HG03354 (cell line): Measurements from ENCODE around the gene GAPDH.
"Not testable (repeated sequence)": the region's sequence is repeated elsewhere in the genome, so short reads cannot be mapped to it uniquely, and the experiment has no call there.

Experiments
- ATAC-seq: cut with Tn5 transposase; IDR thresholded peaks from one replicate; pipeline ENCODE4 v1.9.1; 2021; ENCODE audit warnings: mild to moderate bottlenecking; ENCODE audit not compliant: unreplicated experiment, poor library complexity, severe bottlenecking

The GAPDH gene

DNA sequence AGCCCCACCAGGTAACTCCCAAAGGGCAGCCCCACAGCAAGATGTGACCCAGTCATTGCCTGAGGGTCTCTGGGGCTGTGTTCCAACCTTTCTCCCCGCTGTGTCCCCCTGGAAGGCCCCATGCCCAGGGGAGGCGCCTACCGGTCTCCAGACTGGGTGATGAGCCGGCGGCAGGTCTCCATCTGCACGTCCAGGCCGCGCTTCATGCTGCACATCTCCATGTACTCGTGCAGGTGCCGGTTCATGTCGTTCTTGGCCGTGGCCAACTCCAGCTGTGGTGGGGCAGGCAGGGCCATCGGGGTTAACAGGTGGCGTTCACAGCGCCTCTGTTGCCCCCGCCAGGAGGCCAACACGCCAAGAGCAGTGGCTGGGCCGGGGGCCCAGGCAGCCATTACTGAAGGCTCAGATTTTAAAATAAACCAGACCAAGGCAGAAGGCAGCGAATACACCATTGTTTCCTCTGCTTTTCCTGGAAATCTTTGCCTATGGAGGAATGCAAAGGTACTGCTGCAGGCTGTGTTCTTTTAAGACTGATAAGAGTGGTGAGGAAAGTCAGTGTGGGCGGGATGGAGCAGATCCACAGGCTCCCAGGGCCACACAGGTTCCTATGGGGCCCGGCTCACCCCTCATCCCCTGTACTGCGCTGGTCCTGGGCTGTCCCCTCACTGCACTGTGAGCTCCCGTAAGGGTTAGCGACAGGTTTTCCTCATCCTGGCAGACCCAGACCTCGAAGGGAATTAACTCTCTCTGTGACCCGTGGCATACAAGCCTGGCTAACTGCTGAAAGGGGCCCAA lies 7.3 kb downstream of the GAPDH start:
- no peak for ATAC-seq

DNA sequence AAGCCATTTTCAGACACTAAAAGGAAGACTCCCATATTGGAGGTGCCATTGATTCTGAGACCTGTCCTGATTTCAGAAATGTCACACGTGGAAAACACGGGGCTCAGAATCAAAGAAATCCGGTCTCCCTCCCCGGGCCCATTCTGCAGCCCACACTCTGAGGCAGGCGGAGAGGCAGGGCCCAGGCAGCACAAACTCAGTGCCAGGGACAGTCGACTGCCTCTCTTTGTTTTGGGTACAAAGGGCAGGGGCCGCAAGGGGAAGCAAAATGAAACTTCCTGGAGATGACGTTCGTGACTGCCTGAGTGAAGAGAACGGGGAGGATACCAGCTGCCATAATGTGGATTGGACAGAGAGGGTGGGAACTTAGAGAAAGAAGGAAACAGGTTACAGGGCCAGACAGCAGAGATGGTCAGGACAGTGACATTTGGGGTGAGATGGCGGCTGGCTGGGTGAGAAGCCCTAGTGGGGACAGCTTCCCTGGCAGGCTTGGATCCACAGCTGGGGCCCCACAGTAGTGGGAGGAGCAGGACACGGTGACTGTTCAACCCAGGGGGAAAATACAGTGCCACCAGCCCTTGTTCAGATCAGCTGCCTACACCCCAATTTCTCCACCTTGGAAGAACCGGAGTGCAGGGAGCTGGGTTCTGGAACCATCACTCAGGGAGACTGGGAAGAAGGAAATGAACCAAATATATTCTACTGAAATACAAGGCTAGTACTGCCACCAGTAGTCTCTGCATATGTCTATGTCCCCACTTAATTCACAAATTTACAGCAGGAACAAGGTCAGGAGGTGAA lies 8.1 kb downstream of the GAPDH start:
- ATAC-seq: no peak

DNA sequence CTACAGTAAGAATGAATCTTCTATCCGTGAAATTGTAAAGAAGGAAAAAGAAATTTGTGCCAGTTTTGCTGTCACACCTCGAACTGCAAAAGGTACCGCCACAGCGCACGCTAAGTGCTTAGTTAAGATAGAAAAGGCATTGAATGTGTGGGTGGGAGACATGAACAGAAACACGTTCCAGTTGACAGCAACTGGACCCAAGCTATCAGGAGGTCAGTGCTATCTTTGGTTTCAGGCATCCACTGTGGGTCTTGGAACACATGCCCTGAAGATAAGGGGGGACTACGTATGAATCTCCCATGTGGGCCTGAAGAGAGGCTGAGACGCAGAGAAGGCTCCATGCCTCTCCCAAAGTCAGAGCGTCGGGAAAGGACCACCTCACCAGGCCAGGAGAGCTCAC lies 11.7 kb downstream of the GAPDH start:
- no peak for ATAC-seq

DNA sequence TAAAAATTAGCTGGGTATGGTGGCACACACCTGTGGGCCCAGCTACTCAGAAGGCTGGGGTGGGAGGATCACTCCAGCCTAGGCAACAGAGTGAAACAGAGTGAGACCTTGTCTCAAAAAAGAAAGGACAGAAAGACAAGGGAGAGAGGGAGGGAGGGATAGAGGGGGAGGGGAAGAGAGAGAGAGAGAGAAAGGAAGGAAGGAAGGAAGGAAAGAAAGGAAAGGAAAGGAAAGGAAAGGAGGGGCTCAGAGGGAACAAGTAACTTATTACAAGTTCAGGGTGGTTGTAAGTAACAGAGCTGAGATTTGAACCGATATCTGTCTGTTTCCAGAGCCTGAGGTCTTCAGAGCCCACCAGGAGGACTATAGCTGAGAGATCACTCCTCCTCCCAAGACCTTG lies 13.2 kb downstream of the GAPDH start:
- ATAC-seq: no peak

DNA sequence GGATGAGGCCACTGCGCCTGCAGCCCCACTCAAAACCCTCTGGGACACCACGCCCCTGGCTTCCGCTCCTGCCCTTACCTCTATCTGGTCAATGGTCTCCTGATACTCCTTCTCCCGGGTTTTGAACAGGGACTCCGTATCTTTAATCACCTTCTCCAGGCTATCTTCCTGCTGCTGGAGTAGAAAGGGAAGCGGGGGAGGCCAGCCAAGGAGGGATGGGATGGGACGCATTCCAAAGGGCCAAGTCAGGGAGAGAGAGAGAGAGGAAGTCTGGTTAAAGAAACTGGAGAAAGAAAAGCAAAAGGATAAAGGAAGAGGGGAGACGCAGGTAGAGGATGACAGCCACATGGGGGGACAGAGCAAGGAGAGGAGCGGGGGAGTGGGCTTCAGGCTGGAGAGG lies 13.7 kb downstream of the GAPDH start:
- no peak for ATAC-seq

DNA sequence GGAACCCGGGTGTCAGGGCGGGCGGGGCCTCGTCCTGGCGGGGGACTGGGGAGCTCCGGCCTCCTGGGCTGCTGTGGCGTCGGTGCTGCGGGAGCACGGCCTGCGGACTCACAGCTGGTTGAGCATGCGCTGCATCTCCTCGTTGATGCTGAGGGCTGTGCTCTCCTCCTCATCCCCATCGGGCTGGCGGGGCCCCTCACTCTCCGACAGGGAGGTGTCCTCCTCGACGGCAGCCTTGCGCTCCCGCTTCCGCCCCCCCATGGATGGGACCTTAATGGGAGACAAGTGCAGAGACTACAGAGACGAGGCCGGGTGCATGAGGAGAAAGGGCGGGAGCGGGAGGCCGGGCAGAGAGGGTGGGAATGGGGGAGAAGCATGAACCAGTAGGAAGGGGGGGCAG lies 14.2 kb downstream of the GAPDH start:
- no peak for ATAC-seq

DNA sequence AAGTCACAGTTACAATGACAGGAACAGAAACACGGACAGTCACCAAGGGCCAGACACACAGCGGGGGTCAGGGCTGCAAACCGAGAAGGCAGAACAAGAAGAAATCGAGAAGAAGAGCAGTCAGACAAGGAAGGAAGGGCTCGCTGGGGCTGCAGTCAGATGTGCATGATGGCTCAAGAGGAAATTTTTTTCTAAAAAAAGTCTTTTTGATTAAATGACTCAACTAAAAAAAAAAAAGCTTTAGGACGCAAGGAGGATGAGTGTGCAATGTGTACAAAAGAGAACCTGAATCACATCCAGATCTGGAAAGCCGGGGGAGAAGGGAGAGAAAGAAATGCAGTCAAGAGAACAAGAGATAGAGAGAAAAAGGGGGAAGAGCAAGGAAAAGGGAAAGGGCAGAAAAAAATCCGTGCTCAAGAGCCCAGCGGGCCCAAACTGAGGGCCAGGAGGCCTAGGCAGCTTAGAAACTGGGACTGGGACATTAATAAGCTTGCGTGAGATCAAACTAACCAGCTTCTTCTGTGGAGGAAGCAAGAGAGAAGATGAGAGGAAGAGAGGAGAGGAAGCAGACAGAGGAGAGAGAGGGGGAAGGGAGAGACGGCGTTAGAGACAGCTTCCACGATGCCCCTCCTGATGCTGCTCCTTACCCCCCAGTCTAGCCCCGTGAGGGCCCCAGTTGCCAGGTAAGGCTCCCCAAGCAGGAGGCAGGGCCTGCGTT lies 14.8 kb downstream of the GAPDH start:
- ATAC-seq: no peak

DNA sequence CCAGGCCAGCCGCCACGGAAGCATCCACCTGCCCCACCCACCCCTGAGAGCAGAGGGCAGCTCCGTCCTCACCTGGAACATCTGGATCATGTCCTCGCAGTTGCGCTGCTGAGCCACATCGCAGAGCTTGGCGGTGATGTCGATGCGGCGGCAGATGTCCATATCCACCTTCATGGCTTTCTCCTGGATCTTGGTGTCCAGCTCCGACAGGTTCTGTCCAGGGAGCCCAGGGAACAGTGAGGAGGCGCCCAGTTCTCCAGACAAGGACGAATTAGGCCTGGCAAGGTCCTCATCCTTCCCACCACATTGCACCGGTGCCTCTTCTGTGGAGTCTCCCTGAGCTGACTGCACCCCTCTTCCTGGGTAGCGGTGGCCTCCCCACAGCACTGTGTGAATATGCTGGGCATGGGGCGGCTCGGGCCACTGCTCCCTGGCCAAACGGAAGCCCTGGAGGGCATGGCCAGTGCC lies 15.4 kb downstream of the GAPDH start:
- ATAC-seq: no peak

DNA sequence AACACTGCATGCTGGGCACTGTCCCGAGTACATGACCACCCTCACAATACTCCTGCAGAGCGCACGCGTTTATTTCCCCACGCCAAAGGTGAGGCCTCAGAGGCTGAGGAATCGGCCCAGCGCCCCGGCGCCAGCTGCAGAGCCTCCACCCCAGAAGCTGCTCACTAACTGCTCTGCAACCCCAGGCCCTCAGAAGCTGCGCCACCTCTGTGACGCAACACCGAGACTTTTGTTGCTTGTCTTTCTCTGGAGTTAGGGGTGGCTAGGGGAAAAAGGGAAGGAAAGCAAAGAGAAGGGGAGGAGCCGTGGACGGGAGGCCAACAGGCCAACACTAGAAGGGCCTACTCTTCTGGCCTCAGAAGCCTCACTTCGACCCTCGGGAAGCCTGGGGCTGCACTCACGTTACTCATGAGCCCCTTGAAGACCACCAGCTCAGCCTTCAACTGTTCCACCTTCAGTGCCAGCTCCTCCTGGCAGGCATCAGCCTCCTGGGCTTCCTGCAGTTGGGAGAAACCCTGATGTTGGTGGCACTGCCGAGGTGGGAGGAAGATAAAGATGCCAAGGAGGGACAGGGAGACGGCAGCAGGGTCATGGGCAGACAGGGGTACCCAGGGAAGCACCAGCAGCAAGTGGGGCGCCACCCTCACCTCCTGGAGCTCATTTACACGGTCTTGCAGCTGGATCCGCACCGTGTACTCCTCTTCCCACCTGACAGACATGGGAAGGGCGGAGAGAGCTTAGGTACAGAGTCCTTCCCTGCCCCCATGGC lies 16.2 kb downstream of the GAPDH start:
- ATAC-seq: no peak

DNA sequence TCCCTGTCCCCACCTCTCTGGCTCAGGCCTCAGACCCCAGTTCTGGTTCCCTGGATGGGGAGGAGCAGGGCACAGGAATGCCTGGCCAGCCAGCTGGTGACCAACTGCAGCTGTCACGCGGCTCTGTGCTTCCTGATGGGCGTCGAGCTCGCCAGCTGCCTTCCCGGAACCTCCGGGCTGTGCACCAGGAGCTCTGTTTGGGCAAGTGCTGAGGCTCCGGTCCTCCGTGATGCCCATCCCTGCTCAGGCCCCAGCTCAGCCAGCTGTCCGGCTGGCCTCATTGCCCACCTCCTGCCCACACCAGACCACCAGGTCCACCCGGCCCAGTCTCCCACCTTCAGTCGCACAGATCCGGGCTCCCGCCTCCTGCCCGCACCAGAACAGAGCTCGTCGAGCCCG lies 16.7 kb downstream of the GAPDH start:
- ATAC-seq: no peak

DNA sequence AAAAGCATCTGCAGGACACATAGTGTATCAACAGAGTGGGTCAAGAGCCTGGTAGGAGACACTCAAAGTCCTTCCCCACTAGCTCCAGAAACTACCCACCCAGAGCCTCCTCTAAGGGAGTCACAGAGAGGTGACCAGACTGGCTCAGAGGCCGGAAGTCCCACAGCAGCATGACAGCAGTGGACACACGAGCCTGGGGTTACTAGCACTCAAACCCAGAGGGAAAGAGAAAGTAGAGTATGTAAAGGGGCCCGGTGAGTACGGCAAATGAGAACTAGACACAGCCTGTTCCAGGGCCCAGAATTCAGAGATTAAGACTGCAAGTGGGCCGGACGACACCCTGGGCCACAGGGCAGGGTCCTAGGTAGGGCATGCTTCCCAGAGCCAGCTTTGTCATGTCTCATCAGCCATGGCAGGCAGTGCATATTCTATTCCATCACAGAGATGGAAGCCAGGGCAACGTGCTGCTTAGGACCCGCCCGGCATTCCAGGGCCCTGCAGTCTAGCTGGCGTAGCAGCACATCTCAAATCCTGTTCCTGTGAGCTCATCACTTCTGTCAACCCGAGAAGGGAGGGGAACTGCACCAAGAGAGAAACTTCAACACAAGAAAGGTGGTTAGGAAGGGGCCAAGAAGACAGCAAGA lies 17.3 kb downstream of the GAPDH start:
- no peak for ATAC-seq

DNA sequence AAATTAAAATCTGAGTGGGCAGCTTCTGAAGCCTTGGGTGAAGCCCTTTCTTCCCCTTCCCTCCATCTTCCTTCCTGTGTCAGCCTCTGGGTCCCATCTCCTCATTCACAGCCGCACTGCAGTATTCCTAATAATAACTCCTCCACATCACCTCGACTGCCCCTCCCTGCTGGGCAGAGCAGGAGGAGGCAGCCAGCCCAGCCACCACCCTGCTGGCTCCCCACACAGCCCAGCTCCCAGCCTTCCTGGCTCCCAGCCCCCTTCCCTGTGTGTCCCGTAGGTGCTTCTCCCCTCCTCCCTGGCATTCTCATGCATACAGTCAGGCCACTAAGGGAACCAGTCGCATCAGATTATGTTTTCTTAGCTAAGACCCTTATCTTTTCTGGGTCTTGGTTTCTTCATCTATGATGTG lies 17.8 kb downstream of the GAPDH start:
- ATAC-seq: no peak

DNA sequence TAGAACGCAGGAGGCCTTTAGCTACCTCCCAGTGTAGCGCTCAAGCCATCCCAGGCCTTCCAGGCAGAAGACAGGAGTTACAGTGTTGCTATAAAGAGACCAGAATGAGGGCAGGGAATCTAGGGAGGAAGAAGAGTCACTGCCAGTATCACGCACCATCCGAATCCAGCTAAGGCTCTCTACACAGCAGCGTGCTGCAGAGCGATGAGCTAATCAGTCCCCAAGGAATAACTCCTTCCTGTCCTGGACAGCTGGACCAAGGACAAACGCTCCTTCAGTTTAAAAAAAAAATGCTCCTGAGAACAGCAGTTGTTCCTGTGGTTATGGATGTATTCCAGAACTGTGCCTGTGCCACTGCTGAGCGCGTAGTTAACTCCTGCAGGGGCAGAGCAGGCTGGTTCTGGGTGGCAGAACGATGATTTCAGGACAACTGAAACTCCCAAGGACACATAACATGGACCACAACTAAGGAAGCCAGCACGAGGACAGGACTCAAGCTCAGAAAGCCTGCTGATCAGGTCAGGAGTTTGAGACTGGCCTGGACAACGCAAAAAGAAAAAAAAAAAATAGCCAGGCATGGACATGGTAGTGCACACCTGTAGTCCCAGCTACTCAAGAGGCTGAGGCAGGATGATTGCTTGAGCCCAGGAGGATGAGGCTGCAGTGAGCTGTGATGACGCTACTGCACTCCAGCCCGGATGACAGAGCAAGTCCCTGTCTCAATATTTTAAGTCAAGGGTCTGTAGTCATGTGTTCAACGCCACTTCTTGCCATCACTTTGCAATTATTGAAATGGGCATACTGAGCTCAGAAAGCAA lies 18.9 kb downstream of the GAPDH start:
- no peak for ATAC-seq

DNA sequence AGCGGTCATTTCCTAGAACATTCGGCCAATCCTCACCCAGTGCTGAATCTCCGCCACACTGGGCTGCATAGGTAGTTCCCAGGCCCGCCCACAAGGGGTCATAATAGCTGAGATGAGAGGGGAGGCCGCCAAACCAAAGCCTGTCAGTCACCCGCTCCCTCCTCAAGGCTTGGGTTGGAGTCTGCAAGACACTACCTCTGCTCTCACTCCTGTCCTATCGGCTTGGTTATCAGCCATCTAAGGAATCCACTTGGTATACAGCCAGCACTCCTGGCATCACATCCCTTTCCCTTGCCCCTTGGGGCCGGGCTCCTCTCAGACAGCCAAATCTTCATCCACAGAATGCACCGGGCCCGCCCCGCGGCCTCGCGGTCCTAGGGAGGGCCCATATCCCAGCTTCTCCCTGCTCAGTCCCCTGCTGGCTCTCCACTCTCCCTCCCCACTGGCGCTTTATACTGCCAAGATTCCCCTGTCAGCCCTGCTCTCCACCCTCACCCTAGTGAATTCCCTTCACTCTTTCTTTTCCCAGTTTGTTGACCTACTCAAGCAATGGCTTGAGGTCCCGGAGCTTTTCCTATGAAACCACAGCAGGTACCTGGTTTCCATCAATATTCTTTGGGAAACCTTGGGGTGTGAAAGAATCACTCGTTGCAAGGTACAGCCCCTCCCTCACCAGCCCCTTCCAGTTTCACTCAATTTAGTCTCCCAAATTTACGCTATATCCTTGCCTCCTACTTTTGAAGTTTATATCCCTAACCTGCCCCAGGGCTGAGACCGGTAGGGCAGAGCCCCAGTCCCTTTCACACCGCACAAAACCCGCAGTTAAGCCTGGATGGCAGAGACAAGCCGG lies 20.1 kb downstream of the GAPDH start:
- peak; percentile 68 for ATAC-seq

DNA sequence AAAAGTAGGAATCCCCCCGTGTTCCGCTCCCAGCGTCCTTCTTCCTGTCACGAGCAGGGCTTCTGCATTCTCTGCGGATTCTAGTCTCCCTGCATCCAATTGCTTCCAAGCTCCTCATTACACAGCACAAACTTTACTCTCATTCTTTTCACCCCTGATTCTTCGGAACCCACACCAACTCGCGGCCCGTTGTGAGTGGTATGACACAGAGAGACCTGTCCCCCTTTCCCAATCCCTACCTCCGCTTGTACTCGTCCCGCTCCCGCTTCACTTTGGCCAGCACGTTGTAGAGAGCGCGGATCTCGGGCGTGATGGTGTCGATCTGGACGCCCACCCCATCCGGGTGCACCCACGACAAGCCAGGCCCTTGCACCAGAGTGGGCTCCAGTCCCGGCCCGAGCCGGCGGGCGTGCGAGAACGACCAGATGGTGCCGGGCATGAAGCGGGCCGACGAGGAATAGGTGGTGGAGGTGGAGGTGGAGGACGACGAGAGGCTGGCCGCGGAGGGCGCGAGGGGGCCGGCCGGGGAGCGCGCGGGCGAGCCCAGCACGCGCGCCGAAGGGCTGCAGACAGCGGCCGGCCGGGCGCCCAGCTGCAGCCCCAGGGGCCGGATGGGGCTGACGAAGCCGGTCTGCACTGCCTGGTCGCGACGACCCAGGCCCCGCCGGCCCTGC lies 20.8 kb downstream of the GAPDH start:
- ATAC-seq: peak; percentile 26

DNA sequence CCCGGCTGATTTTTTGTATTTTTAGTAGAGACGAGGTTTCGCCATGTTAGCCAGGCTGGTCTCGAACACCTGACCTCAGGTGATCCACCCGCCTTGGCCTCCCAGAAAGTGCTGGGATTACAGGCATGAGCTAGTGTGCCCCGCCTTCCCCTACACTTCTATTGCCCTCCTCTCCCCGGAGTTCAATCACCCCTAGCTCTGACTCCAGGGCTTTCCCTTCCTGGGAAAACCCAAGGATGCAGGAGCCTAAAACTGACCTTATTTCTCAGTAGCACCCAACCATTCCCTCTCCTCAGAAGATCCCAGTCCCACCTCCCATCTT lies 22.1 kb downstream of the GAPDH start:
- not testable (repeated sequence) for ATAC-seq

DNA sequence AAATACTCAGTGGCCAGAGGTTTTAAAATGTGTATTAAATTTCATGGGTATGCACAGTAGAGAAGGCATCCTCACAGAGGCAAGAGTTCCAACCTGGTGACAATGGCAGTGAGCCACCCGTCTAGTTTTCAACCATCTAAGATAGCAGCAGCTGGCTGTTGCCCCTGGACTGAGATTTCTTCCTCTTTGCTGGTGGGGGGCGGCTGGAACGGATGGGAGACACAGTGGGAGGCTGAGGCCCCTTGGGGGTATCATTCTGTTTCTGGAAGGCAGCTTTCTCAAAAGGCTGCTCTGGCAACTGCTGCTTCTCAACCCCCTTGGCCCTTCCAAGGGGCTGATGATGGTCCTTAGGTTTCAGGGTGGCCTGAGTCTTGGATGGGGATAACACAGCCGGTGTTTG lies 22.5 kb downstream of the GAPDH start:
- ATAC-seq: no peak
